Cardiac fibroblast (primary cell): ENCODE results near the gene MMP17.

ENCODE experiments used
- DNase-seq, 2 donors: peaks; one replicate each; pipeline versions ENCODE4 v3.0.0 to v3.0.0-alpha.2; 2010; ENCODE audit warnings: low read depth in 2 of 2
- H3K4me3 ChIP-seq, 2 donors: replicated peaks in 1 of 2; 1 replicate in 1 of 2; 2 replicates in 1 of 2; pipeline ENCODE4 v1.5.1; 2011; ENCODE audit warnings: low read depth in 2 of 2, low read length in 2 of 2, mild to moderate bottlenecking in 2 of 2, moderate library complexity in 1 of 2
- CTCF ChIP-seq: IDR thresholded peaks from one replicate; pipeline ENCODE4 v1.5.1; 2011; ENCODE audit warnings: low read depth, mild to moderate bottlenecking, low read length, inconsistent platforms

The MMP17 gene

GRCh38 chr12:131794573-131794972 lies 33.6 kb upstream of the MMP17 start:
- no peak for TF ChIP-seq CTCF
- DNase-seq, result no peak

GRCh38 chr12:131795064-131795463 lies 33.1 kb upstream of the MMP17 start:
- H3K4me3 ChIP-seq, result no peak overlapping the region
- DNase-seq, result no peak
- TF ChIP-seq CTCF, result no peak

More at GRCh38 chr12:131794573-131794972, 33.6 kb upstream of the MMP17 start:
- H3K4me3 ChIP-seq, result no peak overlapping the region

GRCh38 chr12:131795690-131796410 lies 32.3 kb upstream of the MMP17 start:
- no peak for TF ChIP-seq CTCF
- no peak overlapping the region for H3K4me3 ChIP-seq
- no peak for DNase-seq

GRCh38 chr12:131796411-131796736 lies 31.8 kb upstream of the MMP17 start:
- TF ChIP-seq CTCF, result no peak
- no peak for DNase-seq
- H3K4me3 ChIP-seq, result no peak overlapping the region

- TF ChIP-seq CTCF, result no peak
- no peak overlapping the region for H3K4me3 ChIP-seq
- DNase-seq, result no peak
These were observed 31.2 kb upstream of the MMP17 start for GRCh38 chr12:131796754-131797587.

GRCh38 chr12:131797588-131797934 lies 30.6 kb upstream of the MMP17 start:
- no peak overlapping the region for H3K4me3 ChIP-seq
- DNase-seq, result no peak
- TF ChIP-seq CTCF, result no peak
